Measurements from ENCODE around the gene ZRANB3. TPM values are rescaled to one million over a fixed set of nuclear protein-coding genes. Genes with fewer than 3 reads are reported as not detected.
"Not testable (repeated sequence)": the region's sequence is repeated elsewhere in the genome, so short reads cannot be mapped to it uniquely, and the experiment has no call there.

Gene ZRANB3
- total RNA-seq, 1 donor from 2014 or later, result 3.8 TPM

DNA sequence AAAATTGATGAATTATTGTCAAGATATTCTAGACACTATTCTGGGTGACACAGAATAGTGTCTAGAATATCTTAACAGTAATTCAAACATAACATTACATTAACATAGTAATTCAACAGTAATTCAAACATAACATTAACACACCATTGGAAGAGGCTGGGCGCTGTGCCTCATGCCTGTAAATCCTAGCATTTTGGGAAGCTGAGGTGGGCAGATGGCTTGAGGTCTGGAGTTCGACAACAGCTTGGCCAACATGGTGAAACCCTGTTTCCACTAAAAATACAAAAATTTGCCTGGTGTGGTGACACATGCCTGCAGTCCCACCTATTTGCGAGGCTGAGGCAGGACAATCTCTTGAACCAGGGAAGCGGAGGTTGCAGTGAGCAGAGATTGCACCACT, 195.8 kb downstream of the ZRANB3 start:
- DNase-seq (ENCODE audit: low read depth in 2 of 2), result no peak

DNA sequence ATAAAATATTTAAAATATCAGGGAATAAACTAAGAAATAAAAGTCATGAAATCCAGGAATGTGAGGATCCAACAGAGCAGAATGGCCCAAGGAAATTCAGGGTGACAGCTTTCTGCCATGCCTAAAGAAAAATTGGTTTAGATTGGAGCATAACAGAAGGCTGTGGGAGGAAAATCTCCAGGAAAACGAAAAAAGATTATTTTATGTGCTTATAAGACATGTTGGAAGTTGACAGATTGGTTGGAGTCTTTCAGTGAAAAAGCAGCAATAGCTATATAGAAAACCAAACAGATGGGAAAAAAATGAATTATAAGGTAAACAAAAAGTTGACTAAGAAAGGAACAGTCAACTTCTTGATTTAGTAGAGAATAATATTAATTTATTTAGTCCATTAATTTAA, 203.9 kb downstream of the ZRANB3 start:
- no peak for DNase-seq (ENCODE audit: low read depth in 2 of 2)

DNA sequence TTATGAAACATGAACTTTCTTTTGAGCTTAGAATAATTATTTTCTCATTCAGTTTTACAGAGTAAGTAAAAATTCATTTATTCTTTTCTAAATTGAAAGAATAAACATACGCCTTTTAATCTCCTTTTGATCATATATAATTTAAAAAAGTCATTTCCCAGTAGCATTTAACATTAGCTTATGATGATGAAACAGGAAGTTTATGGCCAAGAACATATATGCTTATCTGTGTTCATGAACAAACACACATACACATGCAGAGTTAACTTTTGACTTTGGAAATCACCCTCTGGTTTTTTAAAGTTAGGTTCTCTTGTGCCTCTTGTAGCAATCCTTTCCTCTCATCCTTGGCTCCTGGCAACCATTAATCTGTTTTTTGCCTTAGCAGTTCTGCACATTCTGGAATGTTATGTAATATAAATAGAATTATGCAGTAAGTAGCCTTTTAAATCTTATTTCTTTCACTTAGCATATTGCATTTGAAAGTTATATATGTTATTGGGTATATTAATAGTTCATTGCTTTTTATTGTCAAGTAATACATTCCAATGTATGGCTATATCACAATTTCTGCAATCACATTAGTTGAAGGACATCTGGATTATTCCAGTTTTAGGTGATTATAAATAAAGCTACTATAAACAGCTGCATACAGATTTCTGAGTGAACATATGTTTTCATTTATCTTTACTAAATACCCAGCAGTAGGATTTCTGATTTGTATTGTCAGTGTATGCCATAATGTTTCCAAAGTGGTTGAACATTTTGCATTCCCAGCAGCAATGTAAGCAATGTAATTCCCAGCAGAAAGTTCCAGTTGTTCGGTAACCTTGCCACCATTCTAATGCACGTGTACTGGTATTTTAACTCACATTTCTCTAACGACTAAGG, 210.3 kb downstream of the ZRANB3 start:
- no peak for DNase-seq (ENCODE audit: low read depth in 2 of 2)

DNA sequence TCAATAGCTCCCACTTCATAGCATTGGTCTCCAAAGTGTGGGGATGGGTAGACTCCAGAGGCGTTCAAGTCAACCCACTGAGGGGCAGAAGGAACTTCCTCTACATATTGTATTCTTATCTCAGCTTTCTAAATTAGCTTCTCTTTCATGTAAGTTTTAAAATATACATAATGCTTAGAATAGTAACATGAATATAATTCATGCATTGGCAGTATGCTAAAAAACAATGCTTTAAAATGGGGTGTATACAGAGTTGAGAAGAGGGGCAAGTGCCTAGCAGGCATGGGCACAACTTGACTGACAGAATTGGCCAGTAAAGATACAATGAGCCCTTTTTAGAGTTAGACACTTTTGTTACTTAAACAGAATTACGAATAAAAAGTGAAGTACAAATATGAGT, 212.2 kb downstream of the ZRANB3 start:
- DNase-seq (ENCODE audit: low read depth in 2 of 2), result no peak

DNA sequence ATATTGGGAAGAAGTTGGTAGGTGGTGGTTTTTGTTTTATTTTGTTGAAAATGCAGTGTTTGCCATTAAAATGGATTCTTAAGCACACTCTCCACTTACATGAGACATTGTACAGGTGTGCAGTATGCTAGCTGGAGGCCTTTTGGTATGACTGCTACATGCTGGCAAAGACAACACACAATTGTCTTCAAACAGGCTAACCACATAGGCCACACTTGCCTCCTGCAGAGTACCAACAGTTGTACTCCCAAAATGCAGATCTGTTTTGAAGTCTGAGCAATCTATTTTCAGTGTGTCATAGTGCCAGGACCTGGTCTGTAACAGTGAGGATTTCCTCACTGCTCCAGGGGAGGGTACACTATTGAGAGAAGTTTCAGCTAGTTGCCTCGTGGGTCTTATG, 213.6 kb downstream of the ZRANB3 start:
- DNase-seq (ENCODE audit: low read depth in 2 of 2), result no peak

DNA sequence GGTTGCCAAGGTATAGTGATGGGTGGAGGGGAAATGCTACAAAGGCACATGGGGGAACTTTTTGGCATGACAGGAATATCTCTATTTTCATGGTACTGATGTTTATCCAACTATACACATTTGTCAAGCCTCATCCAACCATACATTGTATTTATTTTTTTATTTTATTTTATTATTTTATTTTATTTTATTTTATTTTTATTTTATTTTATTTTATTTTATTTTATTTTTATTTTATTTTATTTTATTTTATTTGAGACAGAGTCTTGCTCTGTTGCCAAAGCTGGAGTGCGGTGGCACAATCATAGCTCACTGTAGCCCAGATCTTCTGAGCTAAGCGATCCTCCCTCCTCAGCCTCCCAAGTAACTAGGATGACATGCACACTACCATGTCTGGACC, 219.1 kb downstream of the ZRANB3 start:
- DNase-seq (ENCODE audit: low read depth in 2 of 2), result no peak

DNA sequence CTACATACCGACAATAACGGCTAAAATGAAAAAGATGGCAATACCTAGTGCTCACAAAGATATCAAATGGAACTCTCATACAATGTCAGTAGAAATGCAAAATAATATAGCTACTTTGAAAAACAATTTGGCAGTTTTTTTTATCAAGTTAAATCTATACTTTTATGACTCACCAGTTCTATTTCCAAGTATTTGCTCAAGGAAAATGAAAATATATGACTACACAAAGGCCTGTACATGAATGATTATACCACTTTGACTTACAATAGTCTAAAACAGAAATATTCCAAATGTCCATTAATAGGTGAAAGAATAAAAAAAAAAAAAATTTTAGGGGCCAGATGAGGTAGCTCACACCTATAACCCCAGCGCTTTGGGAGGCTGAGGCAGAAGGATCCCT, 219.8 kb downstream of the ZRANB3 start:
- DNase-seq (ENCODE audit: low read depth in 2 of 2), result no peak

DNA sequence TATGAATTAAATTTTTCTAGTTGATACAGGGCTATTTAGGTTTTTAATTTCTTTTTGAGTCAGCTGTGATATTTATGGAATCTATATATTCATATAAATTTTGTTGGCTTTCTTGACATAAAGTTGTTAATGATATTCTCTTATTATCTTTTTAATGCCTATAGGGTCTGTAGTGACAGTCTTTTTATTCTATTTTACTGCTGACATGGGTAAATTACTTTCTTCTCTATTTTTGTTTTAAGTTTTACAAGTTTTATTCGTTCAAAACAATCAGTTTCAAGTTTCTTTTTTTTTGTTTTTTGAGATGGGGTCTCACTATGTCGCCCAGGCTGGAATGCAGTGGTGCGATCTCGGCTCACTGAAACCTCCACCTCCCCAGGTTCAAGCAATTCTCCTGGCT, 226.3 kb downstream of the ZRANB3 start:
- no peak for DNase-seq (ENCODE audit: low read depth in 2 of 2)

DNA sequence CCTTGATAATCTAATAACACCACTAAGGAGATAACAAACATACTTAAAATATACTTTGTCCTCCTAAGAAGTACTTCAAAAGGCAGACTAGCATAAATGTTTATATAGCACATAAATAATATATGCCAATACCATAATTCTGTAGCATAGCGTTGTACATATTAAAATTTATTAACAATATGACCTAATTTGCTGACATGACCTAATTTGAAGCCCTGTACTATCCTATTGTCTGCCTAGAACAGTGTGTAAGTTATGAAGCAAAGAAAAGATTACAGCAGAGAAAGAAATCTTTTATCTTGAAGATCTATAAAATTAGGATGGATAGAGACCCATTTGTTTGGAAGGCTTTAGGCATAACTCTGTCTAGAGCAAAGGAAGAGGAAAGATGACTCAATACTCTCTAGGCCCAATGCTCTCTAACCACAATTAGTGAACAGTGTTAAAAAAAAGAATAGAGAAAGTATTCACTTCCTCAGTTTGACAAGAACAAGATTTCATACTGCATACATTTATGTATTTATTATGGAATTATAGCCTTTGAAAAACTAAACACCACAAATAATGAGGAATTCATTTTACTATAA, 231.3 kb downstream of the ZRANB3 start:
- DNase-seq (ENCODE audit: low read depth in 2 of 2), result peak; percentile 17 to 80

DNA sequence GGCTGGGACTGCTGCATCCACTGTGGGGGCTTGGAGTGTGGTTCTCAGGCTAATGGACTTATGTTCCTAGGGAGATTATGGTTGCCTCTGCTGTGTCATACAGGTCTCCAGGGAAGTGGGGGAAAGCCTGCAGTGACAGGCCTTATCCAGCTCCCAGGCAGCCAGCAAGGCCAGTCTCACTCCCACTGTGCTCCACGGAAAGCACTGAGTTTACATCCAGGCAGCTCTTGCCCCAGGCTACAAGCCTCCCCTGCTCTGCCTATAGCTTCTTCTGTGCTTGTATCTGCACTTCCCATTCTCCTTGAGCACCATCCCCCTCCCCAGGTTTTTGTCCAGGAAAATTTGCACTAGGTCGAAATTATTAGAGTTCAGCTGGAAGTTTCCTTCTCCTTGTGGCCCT, 231.9 kb downstream of the ZRANB3 start:
- DNase-seq (ENCODE audit: low read depth in 2 of 2), result no peak

DNA sequence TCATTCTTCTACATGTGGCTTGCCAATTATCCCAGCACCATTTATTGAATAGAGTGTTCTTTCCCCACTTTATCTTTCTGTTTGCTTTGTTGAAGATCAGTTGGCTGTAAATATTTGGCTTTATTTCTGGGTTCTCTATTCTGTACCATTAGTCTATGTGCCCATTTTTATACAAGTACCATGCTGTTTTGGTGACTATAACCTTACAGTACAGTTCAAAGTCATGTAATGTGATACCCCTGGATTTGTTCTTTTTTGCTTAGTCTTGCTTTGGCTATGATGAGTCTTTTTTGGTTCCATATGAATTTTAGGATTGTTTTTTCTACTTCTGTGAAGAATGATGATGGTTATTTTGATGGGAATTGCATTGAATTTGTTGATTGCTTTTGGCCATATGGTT, 243.9 kb downstream of the ZRANB3 start:
- DNase-seq (ENCODE audit: low read depth in 2 of 2), result not testable (repeated sequence)

DNA sequence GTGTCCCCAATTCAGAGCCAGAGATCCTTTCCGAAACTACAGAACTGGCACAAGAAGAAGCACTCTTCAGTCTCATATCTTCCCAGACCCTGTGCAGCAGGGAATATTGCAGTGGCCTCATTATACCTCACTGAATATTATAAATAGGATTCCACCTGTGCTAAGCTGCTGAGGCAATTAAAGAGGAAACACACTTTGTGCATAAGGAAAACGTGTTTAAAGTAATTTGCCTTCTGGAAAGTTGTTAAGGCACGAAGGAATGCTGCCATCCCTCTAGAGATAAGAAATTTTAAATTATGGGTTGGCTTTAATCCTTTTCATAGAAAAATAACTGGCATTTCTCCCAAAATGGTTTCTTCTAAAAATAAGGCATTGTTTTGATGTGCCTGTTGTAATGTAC, 245.6 kb downstream of the ZRANB3 start:
- DNase-seq (ENCODE audit: low read depth in 2 of 2), result no peak

DNA sequence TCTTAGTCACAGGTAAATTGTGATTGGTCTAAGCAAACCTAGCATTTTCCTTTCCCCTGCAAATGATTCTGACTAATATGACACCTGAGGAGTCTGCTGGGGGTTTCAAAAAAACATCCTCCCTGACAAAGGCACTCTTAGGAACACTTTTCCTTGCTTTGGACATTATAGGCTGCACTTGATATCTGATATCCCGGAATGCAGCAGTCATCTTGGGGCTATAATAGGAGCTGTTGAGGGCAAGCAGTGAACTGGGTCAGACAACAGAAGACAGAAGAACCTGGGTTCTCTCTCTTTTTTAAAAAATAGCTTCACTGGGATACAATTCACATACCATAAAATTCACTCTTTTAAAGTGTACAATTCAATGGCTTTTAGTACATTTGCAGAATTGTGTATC, 249.6 kb downstream of the ZRANB3 start:
- DNase-seq (ENCODE audit: low read depth in 2 of 2), result no peak

DNA sequence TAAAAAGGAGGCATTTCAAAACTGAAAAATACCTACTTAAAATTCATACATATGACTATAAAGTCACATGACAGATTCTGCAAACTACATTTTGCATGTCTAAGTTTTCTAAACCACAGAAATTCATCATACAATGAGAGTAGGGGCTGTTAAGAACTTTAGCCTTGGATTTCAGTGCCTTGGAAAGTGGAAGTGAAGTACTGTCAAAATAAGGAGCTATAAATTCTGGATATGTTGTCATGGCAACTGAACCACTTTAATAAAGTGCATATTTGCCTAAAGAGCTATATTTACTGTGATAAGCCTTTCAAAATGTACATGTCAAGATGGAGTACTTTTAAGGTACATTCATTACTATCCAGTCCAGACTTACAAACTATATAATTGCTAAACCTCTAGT, 251.8 kb downstream of the ZRANB3 start:
- no peak for DNase-seq (ENCODE audit: low read depth in 2 of 2)

DNA sequence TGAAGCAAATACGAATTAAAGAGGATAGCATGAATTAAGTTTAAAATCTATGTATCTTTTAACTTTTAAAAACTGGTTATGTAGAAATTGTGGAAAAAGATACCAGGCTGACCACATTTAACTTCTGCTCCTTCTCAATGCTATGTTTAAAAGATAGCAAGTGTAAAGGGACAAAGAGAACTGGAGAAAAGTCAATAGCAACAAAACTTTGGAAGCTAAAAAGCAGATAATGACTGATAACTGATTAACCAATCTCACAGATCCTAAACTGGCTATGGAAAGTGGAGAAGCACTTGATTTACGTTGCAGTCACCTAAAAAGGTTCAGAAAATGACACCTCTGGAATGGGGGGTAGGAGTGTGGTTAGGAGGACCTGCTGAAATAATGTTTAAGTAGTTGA, 254.5 kb downstream of the ZRANB3 start:
- no peak for DNase-seq (ENCODE audit: low read depth in 2 of 2)

DNA sequence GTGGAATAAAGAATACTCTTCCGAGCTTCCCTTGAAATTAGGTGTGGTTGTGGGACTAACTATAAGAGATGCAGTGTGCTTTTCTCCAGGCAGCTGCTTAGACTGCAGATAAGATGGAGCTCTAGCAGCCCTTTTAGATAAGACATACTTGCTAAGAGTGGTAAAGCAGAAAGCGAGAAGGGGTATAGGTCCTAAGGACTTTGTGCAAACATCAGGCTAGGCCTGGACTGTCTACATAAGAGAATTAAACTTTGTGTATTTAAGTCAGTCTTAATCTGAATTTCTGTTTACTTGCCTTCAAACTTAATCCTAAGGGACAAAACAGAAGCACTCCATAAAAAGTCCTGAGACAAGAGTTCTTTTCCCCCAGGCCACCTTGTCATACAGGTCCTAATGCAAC, 260.0 kb downstream of the ZRANB3 start:
- DNase-seq (ENCODE audit: low read depth in 2 of 2), result no peak

DNA sequence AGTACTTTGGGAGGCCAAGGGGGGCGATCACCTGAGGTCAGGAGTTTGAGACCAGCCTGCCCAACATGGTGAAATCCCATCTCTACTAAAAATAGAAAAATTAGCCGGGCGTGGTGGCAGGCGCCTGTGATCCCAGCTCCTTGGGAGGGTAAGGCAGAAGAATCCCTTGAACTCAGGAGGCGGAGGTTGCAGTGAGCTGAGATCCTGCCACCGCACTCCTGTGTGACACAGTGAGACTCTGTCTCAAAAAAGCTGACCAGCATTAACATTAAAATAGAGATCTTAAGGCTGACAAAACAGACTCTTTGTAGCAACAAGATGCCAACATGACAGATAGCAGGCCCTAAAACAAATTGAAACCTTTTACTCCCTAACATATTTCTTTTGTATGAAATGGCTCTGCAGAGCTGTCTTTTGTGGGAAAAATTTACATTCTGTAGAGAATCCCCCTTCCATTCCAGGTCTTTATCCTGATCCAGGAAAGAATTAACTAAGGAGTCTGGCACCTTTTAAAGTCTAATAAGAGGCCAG, 265.0 kb downstream of the ZRANB3 start:
- no peak for DNase-seq (ENCODE audit: low read depth in 2 of 2)

DNA sequence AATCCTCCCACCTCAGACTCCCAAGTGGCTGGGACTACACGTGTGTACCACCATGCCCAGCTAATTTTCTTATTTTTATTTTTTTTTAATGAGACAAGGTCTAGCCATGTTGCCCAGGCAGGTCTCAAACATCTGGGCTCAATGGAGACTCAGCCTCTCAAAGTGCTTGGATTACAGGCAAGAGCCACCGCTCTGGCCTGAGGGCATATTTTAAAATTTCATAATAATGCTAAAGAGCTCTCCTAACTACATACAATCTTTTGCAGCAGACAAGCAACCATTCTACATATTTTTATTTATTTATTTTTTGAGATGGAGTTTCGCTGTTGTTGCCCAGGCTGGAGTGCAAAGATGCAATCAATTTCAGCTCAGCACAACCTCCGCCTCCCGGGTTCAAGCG, 271.9 kb downstream of the ZRANB3 start:
- DNase-seq (ENCODE audit: low read depth in 2 of 2), result no peak

DNA sequence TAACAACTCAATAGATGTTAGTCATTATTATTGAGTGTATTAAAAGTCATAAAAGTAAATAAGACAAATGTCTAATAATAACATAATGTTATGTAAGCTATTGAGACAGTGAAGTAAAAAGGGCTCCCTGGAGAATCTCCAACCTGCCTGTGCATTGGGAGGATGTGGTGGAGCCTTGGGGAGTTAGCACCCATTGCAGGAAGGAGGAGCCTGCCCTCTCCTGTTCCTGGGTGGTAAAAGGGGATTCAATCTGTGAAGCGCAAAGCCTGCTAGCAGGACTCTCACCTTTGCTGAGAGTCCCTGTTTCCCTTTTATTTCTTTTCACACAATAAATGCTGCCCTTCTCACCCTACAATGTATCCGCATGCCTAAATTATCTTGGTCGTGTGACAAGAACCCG, 272.8 kb downstream of the ZRANB3 start:
- DNase-seq (ENCODE audit: low read depth in 2 of 2), result no peak

DNA sequence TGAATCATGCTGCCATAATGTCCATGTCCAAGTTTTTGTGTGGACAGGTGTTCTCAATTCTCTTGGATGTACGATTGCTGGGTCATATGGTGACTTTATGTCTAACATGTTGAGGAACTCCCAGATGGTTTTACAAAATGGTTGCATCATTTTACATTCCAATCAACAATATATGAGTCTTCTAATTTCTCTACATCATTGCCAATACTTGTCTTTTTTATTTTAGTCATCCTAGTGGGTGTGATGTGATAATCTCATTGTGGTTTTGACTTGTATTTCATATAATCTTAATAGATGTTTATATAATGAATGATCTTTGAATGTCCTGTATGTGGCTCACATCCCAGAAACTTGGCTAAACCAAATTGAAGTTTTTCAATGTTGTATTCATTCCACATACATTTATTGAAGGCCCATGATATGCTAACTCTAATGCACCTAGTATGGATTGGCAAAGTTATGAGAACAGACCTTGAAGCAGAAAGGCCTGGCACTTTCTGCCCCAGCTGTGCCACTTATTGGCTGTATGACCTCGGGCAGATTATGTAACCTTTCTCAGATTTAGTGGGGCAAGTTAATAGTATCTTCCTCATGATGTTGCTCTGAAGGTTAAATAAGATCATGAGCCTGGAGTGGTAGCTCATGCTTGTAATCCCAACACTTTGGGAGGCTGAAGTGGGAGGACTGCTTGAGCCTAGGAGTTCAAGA, 273.5 kb downstream of the ZRANB3 start:
- DNase-seq (ENCODE audit: low read depth in 2 of 2), result no peak

DNA sequence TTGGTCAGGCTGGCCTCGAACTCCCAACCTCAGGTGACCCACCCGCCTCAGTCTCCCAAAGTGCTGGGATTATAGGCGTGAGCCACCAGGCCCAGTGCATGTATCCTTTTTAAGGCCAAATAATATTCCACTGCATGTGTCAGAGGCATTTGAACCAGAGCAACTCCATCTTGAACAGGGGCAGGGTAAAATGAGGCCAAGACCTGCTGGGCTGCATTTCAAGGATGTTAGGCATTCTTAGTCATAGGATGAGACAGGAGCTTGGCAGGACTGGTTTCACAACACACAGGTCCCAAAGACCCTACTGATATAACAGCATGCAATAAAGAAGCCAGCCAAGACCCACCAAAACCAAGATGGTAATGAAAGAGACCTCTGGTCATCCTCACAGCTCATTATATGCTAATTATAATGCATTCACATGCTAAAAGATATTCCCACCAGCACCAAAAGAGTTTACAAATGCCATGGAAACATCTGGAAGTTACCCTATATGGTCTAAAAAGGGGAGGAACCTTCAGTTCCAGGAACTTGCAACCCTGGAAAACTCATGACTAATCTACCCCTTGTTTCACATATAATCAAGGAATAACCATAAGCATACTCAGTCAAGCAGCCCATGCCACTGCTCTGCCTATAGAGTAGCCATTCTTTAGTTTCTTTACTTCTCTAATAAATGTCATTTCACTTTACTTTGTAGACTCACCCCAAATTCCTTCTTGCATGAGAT, 274.3 kb downstream of the ZRANB3 start:
- DNase-seq (ENCODE audit: low read depth in 2 of 2), result no peak

DNA sequence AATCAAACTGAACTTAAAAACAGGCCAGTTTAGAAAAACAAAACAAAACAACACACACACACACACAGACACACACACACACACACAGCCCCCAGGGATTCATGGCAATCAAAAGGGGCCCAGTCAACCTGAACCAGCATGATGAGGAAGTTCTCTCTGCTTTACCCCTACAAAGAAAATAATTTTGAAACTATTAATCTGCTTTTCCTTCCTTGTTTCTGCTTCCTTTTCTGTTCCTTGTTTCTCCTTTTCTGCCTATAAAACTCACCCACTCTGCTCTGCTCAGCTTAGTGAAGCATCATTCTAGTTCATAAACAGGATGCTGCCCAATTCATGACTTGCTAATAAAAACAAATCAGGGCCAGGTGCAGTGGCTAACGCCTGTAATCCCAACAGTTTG, 275.8 kb downstream of the ZRANB3 start:
- no peak for DNase-seq (ENCODE audit: low read depth in 2 of 2)

Data from lung microvascular endothelial cell (primary cell).